Neuron (in vitro differentiated cells): Measurements from ENCODE around the gene GSDMA.
"Not testable (repeated sequence)": the region's sequence is repeated elsewhere in the genome, so short reads cannot be mapped to it uniquely, and the experiment has no call there.

Experiments
- H2AFZ ChIP-seq: one replicate; pipeline ENCODE4 v1.6.1; 2013; ENCODE audit warnings: low read depth, mild to moderate bottlenecking, inconsistent platforms, low read length, moderate library complexity
- H3K27me3 ChIP-seq: one replicate; pipeline ENCODE4 v1.6.1; 2013; ENCODE audit warnings: low read length; ENCODE audit not compliant: insufficient read depth
- H3K36me3 ChIP-seq: one replicate; pipeline ENCODE4 v1.6.1; 2013; ENCODE audit warnings: low read length; ENCODE audit not compliant: insufficient read depth
- H3K4me1 ChIP-seq: one replicate; pipeline ENCODE4 v1.6.1; 2013; ENCODE audit warnings: low read length; ENCODE audit not compliant: insufficient read depth
- H3K4me3 ChIP-seq: 2 replicates; pipeline ENCODE4 v1.5.1; 2013; ENCODE audit warnings: mild to moderate bottlenecking, low read length, moderate library complexity
- H3K9me3 ChIP-seq: one replicate; pipeline ENCODE4 v1.6.1; 2013; ENCODE audit warnings: low read length

Gene GSDMA

DNA sequence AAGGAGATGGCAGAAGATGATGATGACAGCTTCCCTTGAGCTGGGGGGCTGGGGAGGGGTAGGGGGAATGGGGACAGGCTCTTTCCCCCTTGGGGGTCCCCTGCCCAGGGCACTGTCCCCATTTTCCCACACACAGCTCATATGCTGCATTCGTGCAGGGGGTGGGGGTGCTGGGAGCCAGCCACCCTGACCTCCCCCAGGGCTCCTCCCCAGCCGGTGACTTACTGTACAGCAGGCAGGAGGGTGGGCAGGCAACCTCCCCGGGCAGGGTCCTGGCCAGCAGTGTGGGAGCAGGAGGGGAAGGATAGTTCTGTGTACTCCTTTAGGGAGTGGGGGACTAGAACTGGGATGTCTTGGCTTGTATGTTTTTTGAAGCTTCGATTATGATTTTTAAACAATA is 34.7 kb downstream of the GSDMA start:
- no peak overlapping the region for H3K4me3 ChIP-seq
- no peak overlapping the region for H2AFZ ChIP-seq
- H3K36me3 ChIP-seq = peaks cover 53% of the 10 kb centered on the region
- no peaks in the 10 kb centered on the region for H3K9me3 ChIP-seq
- no peaks in the 10 kb centered on the region for H3K27me3 ChIP-seq
- H3K4me1 ChIP-seq = no peaks in the 10 kb centered on the region

DNA sequence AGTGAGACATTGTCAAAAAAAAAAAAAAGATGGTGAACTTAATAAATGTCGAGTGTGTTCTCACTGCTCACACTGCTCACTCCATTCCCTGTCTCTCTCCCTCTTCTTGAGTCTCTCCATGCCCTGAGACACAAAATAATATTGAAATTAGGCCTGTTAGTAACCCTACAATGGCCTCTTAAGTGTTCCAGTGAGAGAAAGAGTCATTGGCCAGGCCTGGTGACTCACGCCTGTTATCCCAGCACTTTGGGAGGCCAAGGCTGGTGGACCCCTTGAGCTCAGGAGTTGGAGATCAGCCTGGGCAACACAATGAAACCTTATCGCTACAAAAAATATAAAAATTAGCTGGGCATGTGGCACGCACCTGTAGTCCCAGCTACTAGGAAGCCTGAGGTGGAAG is 36.3 kb downstream of the GSDMA start:
- H3K9me3 ChIP-seq = no peaks in the 10 kb centered on the region
- H3K27me3 ChIP-seq = no peaks in the 10 kb centered on the region
- H3K4me1 ChIP-seq = no peaks in the 10 kb centered on the region
- no peak overlapping the region for H2AFZ ChIP-seq
- no peak overlapping the region for H3K4me3 ChIP-seq
- peaks cover 38% of the 10 kb centered on the region for H3K36me3 ChIP-seq

DNA sequence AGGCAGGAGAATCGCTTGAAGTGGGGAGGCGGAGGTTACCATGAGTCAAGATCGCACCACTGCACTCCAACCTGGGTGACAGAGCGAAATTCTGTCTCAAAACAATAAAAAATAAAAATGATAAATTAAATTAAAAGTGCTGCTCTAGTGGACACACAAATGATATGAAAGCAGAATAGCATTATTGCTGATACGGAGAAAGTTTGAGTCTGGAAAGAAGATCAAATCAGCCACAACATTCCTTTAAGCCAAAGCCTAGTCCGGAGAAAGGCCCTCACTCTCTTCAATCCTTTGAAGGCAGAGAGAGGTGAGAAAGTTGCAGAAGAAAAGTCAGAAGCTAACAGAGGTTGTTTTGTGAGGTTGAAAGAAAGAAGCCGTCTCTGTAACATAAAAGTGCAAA is 37.4 kb downstream of the GSDMA start:
- no peaks in the 10 kb centered on the region for H3K27me3 ChIP-seq
- no peaks in the 10 kb centered on the region for H3K4me1 ChIP-seq

DNA sequence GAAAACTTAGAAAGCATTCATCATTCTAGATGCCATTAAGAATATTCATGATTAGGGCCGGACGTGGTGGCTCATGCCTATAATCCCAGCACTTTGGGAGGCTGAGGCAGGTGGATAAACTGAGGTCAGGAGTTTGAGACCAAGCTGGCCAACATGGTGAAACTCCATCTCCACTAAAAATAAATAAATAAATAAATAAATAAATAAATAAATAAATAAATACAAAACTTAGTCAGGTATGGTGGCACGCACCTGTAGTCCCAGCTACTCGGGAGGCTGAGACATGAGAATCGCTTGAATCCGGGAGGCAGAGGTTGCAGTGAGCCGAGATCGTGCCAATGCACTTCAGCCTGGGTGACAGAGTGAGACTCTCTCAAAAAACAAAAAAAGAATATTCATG is 38.5 kb downstream of the GSDMA start:
- H3K27me3 ChIP-seq, H3K4me3 ChIP-seq, H3K9me3 ChIP-seq, H2AFZ ChIP-seq, H3K4me1 ChIP-seq: not testable (repeated sequence)
- peaks cover 16% of the 10 kb centered on the region for H3K36me3 ChIP-seq

More for the DNA sequence above, 37.4 kb downstream of the GSDMA start:
- Histone ChIP-seq H3K36me3 (peaks cover 27% of the 10 kb centered on the region), H2AFZ (no peak overlapping the region), H3K4me3 (no peak overlapping the region), H3K9me3 (no peaks in the 10 kb centered on the region)

DNA sequence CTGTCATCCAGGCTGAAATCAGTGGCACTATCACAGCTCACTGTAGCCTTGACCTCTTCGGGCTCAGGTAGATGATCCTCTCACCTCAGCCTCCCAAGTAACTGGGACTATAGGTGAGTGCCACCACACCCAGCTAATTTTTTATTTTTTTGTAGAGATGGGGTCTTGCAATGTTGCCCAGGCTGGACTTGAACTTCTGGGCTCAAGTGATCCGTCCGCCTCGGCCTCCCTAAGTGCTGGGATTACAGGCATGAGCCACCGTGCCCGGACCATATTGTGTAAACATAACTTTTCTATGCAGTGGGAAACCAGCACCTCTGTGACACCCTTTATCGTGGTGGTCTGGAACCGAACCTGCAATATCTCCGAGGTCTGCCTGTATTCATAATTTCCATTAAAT is 41.3 kb downstream of the GSDMA start:
- Histone ChIP-seq H3K27me3 (no peaks in the 10 kb centered on the region), H3K36me3 (no peaks in the 10 kb centered on the region), H3K4me1 (no peaks in the 10 kb centered on the region), H3K4me3 (no peak overlapping the region), H2AFZ (no peak overlapping the region), H3K9me3 (no peaks in the 10 kb centered on the region)

DNA sequence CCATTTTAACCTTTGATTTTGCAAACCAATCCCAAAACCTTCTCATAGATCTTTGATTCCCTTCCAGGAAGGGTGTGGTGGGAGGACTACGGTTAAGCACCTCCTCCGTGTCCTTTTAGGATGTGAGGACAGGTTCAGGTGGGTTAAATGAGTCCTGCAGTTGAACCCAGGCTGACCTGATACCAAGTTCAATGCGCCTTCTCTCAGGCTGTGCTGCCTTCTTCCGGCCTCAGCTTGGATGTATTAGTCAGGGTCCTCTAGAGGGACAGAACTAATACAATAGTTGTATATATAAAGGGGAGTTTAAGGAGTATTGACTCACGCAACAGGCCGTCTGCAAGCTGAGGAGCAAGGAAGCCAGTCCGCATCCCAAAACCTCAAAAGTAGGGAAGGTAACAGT is 41.9 kb downstream of the GSDMA start:
- Histone ChIP-seq H3K27me3 (no peaks in the 10 kb centered on the region), H3K4me1 (no peaks in the 10 kb centered on the region), H3K4me3 (no peak overlapping the region), H2AFZ (no peak overlapping the region), H3K36me3 (no peaks in the 10 kb centered on the region), H3K9me3 (no peaks in the 10 kb centered on the region)

DNA sequence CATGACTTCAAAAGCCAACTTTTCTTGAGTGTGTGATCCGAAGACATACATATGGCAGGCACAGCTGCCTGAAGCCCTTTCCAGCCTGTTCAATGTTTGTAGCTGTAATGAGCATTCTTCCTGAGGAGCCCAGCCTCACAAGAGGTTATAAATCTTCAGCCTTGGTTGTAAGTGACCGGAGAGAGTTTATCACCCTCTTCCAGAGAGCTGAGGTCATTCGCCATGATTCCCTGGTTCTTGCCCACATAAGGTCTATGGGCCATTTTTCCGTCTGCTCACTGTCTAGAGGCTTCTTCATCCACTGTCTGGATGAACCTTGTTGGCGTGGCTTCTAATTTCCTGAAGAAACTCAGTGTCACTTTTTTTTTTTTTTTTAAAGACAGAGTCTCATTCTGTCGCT is 42.7 kb downstream of the GSDMA start:
- Histone ChIP-seq H3K27me3 (no peaks in the 10 kb centered on the region), H3K4me1 (no peaks in the 10 kb centered on the region), H3K4me3 (no peak overlapping the region), H2AFZ (no peak overlapping the region), H3K9me3 (no peaks in the 10 kb centered on the region), H3K36me3 (no peaks in the 10 kb centered on the region)

DNA sequence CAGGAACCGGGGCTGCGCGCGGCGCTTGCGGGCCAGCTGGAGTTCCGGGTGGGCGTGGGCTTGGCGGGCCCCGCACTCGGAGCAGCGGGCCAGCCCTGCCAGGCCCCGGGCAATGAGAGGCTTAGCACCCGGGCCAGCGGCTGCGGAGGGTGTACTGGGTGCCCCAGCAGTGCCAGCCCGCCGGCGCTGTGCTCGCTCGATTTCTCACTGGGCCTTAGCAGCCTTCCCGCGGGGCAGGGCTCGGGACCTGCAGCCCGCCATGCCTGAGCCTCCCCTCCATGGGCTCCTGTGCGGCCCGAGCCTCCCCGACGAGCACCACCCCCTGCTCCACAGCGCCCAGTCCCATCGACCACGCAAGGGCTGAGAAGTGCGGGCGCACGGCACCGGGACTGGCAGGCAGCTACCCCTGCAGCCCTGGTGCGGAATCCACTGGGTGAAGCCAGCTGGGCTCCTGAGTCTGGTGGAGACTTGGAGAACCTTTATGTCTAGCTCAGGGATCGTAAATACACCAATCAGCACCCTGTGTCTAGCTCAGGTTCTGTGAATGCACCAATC is 48.2 kb downstream of the GSDMA start:
- not testable (repeated sequence) for H3K27me3 ChIP-seq, H3K9me3 ChIP-seq, H3K4me1 ChIP-seq, H3K4me3 ChIP-seq, H2AFZ ChIP-seq, H3K36me3 ChIP-seq

DNA sequence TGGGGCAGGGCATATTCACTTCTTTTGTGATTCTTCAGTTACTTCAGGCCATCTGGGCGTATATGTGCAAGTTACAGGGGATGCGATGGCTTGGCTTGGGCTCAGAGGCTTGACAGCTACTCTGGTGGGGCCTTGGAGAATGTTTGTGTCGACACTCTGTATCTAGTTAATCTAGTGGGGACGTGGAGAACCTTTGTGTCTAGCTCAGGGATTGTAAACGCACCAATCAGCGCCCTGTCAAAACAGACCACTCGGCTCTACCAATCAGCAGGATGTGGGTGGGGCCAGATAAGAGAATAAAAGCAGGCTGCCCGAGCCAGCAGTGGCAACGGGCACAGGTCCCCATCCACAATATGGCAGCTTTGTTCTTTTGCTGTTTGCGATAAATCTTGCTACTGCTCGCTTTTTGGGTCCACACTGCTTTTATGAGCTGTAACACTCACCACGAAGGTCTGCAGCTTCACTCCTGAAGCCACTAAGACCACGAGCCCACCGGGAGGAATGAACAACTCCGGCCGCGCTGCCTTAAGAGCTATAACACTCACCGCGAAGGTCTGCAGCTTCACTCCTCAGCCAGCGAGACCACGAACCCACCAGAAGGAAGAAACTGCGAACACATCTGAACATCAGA is 49.3 kb downstream of the GSDMA start:
- H3K4me1 ChIP-seq, H3K9me3 ChIP-seq, H3K36me3 ChIP-seq, H2AFZ ChIP-seq, H3K27me3 ChIP-seq, H3K4me3 ChIP-seq: not testable (repeated sequence)

DNA sequence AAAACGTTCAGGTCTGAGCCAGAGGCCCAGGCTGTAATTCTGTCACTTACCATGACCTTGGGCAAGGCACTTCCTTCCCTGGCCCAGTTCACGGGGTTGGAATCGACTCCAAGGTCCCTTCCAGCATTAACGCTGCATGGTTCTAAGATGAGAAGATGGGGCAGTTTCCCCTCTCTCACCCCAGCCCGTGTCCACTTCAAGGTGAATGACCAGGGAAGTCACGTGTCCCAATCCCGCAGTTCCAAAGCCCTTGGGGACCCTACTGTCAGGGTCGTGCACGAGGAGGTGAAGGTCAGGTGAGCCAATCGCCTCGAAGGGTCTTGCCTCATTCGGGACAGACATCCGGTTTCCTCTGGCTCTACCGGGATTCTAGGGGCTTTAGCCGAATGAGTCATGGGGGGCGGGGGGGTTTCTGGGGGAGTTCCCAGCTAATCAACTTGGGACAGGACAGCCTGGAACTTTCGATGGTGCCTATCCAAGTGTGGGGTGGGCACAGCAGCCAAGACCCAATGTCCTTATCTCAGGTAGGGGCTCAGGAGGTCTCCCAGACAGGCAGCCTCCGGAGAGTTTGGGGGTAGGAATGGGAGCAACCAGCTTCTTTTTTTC is 51.7 kb downstream of the GSDMA start:
- Histone ChIP-seq H2AFZ (no peak overlapping the region), H3K4me3 (no peak overlapping the region), H3K9me3 (no peaks in the 10 kb centered on the region), H3K36me3 (peaks cover 8% of the 10 kb centered on the region), H3K27me3 (no peaks in the 10 kb centered on the region), H3K4me1 (peaks cover 5% of the 10 kb centered on the region)

DNA sequence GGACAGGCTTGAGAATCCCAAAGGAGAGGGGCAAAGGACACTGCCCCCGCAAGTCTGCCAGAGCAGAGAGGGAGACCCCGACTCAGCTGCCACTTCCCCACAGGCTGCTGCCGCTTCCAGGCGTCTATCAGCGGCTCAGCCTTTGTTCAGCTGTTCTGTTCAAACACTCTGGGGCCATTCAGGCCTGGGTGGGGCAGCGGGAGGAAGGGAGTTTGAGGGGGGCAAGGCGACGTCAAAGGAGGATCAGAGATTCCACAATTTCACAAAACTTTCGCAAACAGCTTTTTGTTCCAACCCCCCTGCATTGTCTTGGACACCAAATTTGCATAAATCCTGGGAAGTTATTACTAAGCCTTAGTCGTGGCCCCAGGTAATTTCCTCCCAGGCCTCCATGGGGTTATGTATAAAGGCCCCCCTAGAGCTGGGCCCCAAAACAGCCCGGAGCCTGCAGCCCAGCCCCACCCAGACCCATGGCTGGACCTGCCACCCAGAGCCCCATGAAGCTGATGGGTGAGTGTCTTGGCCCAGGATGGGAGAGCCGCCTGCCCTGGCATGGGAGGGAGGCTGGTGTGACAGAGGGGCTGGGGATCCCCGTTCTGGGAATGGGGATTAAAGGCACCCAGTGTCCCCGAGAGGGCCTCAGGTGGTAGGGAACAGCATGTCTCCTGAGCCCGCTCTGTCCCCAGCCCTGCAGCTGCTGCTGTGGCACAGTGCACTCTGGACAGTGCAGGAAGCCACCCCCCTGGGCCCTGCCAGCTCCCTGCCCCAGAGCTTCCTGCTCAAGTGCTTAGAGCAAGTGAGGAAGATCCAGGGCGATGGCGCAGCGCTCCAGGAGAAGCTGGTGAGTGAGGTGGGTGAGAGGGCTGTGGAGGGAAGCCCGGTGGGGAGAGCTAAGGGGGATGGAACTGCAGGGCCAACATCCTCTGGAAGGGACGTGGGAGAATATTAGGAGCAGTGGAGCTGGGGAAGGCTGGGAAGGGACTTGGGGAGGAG is 52.5 kb downstream of the GSDMA start, which contains the start of gene CSF3:
Gene CSF3, plus strand, starts transcription at position 436 of the 993 bp plus-strand sequence. Its CDS starts 35 bp downstream, at position 471.
- Histone ChIP-seq H2AFZ (no peak within 1 kb of the TSS), H3K4me3 (no peak within 1 kb of the TSS)

DNA sequence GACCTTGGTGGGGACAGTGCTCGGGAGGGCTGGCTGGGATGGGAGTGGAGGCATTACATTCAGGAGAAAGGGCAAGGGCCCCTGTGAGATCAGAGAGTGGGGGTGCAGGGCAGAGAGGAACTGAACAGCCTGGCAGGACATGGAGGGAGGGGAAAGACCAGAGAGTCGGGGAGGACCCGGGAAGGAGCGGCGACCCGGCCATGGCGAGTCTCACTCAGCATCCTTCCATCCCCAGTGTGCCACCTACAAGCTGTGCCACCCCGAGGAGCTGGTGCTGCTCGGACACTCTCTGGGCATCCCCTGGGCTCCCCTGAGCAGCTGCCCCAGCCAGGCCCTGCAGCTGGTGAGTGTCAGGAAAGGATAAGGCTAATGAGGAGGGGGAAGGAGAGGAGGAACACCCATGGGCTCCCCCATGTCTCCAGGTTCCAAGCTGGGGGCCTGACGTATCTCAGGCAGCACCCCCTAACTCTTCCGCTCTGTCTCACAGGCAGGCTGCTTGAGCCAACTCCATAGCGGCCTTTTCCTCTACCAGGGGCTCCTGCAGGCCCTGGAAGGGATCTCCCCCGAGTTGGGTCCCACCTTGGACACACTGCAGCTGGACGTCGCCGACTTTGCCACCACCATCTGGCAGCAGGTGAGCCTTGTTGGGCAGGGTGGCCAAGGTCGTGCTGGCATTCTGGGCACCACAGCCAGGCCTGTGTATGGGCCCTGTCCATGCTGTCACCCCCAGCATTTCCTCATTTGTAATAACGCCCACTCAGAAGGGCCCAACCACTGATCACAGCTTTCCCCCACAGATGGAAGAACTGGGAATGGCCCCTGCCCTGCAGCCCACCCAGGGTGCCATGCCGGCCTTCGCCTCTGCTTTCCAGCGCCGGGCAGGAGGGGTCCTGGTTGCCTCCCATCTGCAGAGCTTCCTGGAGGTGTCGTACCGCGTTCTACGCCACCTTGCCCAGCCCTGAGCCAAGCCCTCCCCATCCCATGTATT is 53.5 kb downstream of the GSDMA start:
- peaks cover 5% of the 10 kb centered on the region for H3K4me1 ChIP-seq
- no peaks in the 10 kb centered on the region for H3K9me3 ChIP-seq
- peaks cover 22% of the 10 kb centered on the region for H3K36me3 ChIP-seq
- H2AFZ ChIP-seq = no peak overlapping the region
- no peak overlapping the region for H3K4me3 ChIP-seq
- H3K27me3 ChIP-seq = no peaks in the 10 kb centered on the region

More for the DNA sequence above, 52.5 kb downstream of the GSDMA start, which contains the start of gene CSF3:
- Histone ChIP-seq H3K4me1 (peaks cover 5% of the 10 kb centered on the region), H3K36me3 (peaks cover 16% of the 10 kb centered on the region), H3K9me3 (no peaks in the 10 kb centered on the region), H3K27me3 (no peaks in the 10 kb centered on the region)
